HG03196 (cell line): ENCODE results near the gene CP.
A peak's percentile ranks its signal among the peaks of the same experiment; 100 is the strongest.
"Not testable (repeated sequence)": the region's sequence is repeated elsewhere in the genome, so short reads cannot be mapped to it uniquely, and the experiment has no call there.

Source experiments
- ATAC-seq: cut with Tn5 transposase; IDR thresholded peaks from one replicate; pipeline ENCODE4 v1.9.1; 2021; ENCODE audit not compliant: unreplicated experiment

Gene CP

DNA sequence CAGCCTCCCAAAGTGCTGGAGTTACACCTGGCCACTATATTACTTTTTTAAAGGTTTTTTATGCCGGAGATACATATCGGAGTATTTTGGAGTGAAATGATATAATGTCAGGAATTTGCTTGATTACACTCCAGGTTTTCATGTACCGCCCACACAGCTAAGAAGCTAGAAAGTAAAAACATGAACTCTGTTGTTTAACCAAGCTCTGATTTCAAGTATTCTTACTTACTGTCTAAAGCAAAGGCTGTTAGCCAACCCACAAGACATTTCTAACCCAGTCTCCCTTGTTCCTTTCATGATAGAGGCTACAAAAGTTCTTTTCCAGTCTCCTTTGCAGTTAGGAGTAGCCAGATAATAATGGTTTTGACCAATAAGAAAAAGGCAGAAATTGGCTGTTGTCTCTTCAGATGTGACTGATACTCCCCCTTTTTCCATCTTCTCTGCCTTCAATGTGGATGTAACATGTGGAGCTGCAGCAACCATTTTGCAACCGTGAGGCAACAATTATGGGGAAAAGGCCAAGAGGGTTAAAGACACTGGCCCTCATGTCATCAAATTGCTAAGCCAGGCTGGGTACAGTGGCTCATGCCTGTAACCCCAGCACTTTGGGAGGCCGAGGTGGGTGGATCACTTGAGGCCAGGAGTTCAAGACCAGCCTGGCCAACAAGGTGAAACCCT lies 6.1 kb upstream of the CP start:
- no peak for ATAC-seq

DNA sequence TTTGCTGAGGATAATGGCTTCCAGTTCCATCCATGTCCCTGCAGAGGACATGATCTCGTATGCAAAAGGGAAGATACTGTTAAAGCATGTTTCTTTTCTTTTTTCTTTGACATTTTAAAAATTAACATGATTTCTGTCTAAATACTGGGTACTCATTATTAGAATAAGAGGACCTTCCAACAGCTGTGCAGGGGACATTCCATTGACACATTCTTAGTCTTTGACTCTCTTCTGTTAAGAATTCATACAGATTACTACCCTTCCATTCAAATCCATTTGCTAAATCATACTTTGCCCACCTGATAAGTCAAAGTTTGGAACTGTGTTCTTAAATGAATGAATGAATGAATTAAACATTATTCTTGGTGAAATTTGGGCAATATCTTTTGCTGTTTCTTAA lies 5.1 kb upstream of the CP start:
- no peak for ATAC-seq

DNA sequence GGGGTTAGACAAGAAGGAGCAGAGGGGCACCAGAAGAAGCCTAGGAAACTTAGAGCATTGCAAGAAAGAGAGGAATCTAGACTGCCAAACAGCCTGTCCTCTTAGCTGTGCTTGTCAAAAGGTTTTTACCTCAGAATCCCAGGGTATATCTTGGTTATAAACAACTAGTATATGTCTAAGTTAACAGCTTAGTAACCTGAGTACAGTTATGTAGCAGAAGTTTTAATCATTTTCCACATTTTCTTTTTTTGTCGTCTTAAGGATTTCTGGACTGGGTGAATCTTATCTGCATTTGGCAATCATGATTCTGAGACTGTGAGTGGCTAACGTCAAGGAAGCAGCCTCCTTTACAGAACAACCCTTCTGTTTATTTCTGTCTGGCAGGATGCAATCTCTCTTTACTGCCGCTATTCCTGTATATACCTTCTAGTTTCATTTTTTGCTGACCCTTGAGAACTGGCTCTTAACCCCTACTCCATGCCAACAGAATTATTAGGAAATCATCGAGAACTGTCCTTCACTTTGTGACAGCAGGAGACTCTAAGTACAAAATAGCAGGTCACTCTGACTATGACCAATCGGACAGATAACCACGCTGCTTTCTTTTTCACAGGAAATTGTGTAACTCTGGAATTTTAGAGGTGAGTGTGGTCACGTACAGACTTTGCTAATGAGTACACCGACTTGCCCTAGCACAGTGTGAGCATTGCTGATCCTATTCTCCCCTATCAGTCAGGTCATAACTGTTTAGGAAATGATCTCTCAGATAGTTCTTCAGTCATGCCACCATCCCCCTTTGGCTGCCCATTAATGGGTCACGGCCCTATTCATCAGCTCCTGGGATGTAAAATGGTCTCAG lies 3.3 kb upstream of the CP start:
- ATAC-seq, result peak; percentile 98

DNA sequence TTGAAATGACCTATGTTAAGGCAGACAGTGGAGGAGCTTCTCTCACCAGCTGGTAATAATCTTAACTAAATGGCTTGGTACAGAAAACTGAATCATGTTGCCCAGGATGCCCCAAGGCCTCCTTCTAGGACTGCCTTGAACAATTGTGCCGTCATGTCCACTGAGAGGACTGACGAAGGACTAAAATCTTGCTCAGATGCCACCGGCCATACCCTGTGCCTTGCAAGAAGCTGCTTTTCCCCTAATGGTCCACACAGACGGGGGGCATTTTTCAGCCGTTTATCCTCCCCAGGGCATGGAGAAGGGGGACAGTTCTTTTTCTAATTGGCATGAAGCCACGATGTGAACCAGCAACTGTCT lies 1.8 kb upstream of the CP start:
- no peak for ATAC-seq

DNA sequence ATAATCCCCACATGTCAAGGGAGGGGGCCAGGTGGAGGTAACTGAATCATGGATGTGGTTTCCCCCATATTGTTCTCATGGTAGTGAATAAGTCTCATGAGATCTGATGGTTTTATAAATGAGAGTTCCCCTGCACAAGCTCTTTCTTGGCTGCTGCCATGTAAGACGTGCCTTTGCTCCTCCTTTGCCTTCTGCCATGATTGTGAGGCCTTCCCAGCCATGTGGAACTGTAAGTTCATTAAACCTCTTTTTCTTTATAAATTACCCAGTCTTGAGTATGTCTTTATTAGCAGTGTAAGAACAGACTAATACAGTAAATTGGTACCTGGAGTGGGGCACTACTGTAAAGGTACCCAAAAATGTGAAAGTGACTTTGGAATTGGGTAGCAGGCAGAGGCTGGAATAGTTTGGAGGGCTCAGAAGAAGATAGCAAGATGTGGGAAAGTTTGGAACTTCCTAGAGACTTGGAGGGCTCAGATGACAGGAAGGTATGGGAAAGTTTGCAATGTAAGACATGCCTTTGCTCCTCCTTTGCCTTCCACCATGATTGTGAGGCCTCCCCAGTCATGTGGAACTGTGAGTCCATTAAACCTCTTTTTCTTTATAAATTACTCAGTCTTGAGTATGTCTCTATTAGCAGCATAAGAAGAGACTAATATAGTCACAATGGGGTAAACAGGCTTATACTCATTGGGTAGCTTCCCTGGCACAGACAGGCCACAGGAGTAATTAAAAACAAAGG lies 2.1 kb downstream of the CP start:
- not testable (repeated sequence) for ATAC-seq

DNA sequence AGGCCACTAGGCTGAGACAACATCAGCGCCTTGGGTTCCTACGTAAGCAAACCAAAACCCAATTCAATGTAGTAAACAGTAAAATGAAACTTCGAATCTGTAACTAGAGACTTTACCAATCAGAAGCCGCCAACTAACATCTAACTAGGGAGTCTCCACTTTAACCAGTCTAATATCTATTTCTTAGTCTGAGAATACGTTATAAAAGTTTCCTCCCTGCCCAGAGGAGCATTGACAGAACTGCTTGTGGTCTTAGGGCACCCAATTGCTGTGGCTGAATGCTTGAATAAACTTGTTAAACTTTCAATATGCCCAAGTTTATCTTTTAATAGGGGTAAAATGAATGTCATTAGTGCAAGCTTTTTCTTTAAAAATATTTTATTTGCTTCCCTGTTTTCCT lies 4.3 kb downstream of the CP start:
- no peak for ATAC-seq

DNA sequence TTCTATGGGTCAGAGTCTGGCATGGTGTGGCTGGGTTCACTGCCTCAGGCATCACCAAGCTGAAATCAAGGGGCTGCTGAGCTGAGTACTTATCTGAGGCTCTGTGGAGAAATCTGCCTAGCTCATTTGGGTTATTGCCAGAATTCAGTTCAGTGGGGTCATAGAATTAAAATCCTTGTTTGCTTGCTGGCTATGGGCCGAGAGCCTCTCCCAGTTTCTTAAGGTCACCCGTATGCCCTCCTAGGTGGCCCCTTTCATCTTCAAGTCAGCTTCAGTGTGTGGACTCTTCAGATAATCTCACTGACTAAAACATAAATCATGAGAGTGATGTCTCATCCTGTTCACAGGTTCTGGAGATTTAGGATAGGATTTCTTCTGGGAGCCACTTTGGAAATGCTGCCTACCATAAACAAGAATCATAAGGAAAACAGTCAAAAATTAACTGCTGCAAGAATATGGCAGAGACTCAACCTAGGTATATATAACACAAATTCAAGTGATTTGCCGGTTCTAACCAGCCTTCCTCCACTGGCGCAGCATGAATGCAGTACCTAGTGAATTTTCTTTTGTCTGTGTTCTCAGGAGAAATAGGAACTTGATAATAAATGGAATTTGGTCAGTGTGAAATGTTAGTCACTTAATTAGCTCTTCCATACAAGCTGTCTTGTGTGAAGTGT lies 5.3 kb downstream of the CP start:
- no peak for ATAC-seq

DNA sequence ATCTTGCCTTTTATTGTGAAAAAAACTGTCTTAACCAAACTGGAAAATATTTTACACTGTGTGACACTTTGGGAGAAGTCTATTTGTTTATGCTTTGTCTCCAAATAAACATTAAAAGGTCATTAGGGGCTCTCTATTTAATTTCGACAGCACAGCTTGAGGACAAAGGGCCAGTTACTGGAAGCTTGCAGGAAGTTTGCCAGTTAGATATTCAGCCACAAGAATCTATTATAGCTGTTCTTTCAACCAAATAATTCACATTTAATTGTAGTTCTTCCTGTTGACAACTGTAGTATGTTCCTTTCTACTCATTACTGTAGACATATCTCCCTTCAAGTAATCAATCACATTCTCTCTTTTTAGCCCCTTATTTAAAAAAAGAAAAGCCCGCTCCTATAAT lies 6.1 kb downstream of the CP start:
- ATAC-seq, result no peak

DNA sequence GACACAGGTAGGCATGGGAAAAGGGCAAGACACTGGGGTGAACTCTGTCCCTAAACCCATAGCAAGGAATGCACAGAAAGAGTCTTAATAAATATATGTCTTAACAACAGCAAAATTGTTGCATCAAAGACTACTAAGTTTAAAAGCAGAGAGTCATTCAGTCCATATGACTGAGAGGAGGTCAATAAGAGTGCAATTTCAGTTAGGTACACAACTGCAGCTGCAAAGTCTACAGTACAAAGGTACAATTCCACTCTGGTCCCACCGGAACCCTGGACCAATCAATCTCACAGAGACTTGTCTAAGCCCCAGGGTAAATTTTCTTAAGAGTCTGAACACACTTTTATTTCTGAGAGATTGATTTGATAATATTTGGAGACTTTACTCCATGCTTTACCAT lies 6.9 kb downstream of the CP start:
- no peak for ATAC-seq

DNA sequence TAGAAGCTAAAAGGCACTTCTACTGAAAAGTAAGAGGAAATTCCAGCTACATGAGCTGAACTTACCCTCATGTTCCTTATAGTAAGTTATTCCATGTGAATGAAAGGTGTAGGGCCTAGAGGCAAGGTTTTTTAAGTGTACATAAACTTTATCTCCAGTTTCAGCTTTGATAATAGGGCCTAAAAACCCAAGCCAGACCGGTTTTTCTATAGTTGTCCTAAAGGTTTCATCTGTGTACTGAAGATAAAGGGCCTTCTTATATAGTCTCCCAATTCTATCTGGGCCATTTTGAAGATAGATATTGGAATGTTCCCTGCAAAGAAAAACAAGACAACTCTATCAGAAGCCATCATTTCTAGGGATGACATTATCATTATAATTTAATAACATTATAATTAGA lies 9.2 kb downstream of the CP start:
- ATAC-seq, result no peak

DNA sequence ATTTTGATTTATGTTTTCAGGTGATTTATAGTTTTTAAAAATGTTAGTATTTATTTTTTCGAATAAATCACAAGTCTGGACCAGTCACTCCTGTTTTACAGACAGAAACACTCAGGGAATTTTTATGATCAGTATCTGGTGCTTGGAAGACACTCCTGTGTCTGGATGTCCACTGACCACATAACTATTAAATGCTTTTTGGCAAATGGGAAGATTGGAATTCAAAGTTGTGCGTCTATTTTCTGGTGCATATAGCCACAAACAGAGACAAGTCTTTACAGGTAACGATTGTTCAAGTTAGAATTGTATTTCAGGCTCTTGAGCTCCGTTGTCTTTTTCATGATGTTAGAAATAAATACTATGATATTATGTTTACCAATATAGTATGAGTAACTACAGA lies 12.2 kb downstream of the CP start:
- ATAC-seq, result no peak

DNA sequence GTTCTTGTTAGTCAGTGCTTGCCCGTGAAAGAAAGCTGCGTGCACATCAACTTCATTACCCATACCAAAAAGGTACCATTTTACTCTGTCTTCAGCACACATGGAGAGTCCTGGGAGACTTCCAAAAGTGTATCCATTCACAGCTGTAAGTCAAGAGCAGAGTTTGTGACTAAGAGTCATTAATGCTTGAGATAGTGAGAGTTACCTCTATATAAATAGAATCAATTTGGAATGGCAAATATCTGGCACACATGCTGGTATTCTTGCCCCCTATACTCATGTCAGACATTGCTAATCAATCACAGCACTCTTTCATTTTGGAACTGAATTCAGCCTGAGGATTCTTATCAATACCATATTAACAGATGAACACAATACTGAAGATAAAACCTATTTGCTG lies 14.2 kb downstream of the CP start:
- no peak for ATAC-seq

DNA sequence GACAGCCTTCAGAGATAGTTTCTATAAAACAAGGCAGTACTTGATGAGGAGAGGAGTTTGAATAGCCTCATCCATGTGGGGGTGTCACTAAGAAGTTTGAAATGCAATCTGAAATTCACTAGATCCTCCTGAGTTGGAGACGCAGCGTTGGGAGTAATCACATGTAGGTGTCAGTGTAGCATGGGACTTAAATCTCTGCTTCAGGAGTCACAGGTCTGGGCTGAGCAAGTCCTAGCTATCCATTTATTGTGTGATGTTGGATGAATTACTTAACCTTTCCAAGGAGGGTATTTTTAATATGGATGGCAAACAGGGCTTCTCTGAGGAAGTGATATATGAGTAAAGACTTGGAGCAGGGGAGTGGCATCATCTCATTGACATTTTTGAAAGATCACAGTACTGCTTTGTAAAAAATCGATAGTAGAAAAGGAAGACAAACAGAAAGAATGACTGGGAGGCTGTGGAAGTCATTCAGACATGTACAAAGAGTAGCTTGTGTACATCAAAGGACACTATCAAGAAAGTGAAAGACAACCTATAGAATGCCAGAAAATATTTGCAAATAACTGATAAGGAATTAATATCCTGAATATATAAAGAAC lies 17.1 kb downstream of the CP start:
- ATAC-seq, result no peak

DNA sequence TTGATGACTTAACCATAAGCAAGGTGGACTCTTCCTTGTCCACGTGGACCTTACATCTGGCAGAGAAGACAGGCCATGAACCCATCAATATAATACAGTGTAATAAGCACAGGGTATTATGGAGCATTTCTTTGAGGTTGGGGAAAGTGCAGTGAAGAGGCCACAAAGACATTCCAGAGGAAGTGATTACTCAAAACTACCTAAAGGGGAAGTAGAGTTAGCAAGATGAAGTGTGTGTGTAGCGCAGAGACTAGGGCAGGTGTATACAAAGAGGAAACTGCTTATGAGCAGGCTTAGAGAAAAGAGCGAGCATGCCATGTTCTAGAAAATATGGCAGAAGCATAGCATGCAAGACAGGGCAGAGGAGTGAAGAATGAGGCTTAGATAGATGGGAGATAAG lies 17.9 kb downstream of the CP start:
- ATAC-seq, result peak; percentile 95

DNA sequence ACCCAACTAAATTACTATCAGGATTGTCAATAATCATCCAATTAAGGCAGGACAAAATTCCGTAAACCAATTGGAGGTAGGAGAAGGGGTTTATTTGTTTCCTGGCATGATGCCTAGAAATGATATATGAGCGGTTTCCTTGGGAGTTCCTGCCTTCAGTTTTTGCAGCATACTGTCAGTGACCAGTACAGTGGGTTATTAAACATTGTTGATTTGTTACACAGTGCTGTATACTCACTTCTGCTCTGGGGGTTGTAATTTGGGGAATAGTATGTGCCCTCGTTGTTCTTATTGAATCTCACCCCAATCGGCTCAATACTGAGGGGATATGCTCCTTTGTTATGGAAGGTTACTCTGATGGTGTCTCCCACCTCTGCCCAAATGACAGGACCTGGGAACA lies 22.2 kb downstream of the CP start:
- ATAC-seq, result no peak

DNA sequence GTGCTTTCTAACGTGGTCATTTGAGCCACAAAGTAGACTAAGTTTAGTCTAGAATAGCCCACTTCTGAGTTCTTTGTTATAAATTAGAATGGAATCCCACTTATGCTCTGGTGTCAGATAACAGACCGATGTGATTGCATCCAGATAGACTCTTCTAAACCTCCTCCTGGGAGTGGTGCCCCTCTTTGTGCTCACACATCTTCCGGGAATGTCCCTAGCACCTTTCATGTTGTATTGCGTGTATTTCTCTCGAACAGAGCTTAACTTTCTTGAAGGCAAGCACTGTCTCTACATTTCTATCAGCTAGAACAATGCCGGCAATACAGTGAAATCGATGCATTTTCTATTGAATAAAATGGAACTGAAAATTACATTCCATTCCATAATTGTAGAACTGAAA lies 23.0 kb downstream of the CP start:
- no peak for ATAC-seq

DNA sequence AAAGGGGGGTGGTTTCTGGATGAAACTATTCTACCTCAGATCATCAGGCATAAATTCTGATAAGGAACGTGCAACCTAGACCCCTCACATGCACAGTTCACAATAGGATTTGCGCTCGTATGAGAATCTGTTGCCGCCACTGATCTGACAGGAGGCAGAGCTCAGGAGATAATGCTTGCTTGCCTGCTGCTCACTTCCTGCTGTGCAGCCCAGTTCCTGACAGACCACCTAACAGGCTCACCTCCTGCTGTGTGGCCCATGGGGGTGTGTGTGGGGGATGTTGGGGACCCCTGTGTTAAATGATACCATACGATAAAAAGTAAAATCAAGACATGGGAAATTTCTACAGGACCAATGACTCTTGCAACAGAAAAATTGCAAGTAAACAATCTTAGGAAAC lies 24.0 kb downstream of the CP start:
- ATAC-seq, result no peak

DNA sequence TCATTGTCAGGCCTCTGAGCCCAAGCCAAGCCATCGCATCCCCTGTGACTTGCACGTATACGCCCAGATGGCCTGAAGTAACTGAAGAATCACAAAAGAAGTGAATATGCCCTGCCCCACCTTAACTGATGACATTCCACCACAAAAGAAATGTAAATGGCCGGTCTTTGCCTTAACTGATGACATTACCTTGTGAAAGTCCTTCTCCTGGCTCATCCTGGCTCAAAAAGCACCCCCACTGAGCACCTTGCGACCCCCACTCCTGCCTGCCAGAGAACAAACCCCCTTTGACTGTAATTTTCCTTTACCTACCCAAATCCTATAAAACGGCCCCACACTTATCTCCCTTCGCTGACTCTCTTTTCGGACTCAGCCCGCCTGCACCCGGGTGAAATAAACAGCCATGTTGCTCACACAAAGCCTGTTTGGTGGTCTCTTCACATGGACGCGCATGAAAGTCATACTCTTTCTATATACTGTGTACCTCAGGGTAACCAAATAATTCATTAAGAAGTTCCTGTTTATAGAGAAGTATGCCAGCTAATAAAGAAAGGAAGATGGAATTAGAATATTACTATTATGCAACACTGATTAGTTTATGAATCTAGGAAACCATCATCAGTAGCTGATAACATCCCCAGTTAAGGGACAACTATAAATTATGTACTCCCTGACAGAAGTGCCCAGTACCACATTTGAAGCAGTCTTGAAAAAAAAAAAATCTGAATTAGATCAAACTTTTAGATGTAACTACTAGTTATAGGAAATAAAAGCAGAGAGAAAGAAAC lies 24.6 kb downstream of the CP start:
- not testable (repeated sequence) for ATAC-seq

DNA sequence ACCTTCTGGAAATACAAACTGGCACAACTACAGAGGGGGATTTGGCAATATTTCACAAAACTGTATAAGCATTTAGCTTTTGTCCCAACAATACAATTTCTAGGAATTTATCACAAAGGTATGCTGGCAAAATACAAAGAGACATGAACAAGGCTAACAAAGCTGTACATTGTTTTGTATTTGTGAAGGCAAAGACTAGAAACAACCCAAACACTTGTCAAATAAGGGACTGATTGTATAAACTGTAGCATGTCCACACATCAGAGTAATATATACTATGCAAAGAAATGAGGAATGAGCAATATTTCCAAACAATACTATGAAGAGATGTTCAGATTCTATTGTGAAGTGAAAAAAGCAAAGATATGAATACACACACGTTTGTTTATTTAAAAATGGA lies 26.4 kb downstream of the CP start:
- no peak for ATAC-seq

DNA sequence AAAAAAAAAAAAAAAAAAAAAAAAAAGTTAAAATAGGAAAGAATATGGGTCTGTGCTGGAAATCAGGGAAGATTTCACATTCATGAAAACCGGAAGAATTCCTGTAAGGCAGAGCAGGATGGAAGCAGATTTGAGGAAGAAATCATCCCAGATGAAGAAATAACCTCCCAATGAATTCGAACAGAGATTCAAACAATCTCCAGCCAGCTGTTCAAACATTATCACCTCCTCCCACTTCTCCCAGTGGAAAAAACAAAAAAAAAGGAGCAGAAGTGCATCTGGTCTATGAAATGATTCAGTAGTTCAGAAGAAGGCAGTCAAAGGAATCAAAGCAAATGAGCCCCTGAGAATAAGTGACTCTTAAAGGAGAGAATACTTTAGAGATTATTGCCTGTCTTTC lies 33.1 kb downstream of the CP start:
- ATAC-seq, result no peak
